ENCODE measurements around the gene DPF1.

- TF ChIP-seq CTCF (IDR thresholded peaks at IDR 0.05): no peak
- TF ChIP-seq POLR2A (IDR thresholded peaks at IDR 0.05): no peak
Observed at GRCh38 chr19:38209152-38209551, 14.9 kb downstream of the DPF1 start.

All from lower leg skin (tissue), 3 donors.